ENCODE results near the gene RNF114.
"Not testable (repeated sequence)": the region's sequence is repeated elsewhere in the genome, so short reads cannot be mapped to it uniquely, and the experiment has no call there.

Gene RNF114

GRCh38 chr20:49928411-49929141, 7.6 kb upstream of the RNF114 start:
- peak; percentile 36 for DNase-seq

GRCh38 chr20:49929142-49929494, 7.1 kb upstream of the RNF114 start:
- no peak for DNase-seq

- DNase-seq: no peak
Observed at GRCh38 chr20:49935746-49936152, 448 bp upstream of the RNF114 start.

- DNase-seq: no peak
Observed at GRCh38 chr20:49937027-49937929, 1.1 kb downstream of the RNF114 start.

GRCh38 chr20:49938173-49939163, 2.3 kb downstream of the RNF114 start:
- DNase-seq: no peak

GRCh38 chr20:49941456-49941855, 5.3 kb downstream of the RNF114 start:
- no peak for DNase-seq

- no peak for DNase-seq
Observed at GRCh38 chr20:49942303-49942702, 6.1 kb downstream of the RNF114 start.

GRCh38 chr20:49942942-49943341, 6.7 kb downstream of the RNF114 start:
- DNase-seq: no peak

GRCh38 chr20:49945306-49945700, 9.1 kb downstream of the RNF114 start:
- no peak for DNase-seq

- no peak for DNase-seq
Observed at GRCh38 chr20:49945701-49946477, 9.7 kb downstream of the RNF114 start.

GRCh38 chr20:49948178-49948577, 12.0 kb downstream of the RNF114 start:
- DNase-seq: no peak

- DNase-seq: no peak
Observed at GRCh38 chr20:49948809-49949507, 12.8 kb downstream of the RNF114 start.

- no peak for DNase-seq
Observed at GRCh38 chr20:49951151-49951550, 15.0 kb downstream of the RNF114 start.

- no peak for DNase-seq
Observed at GRCh38 chr20:49955167-49955566, 19.0 kb downstream of the RNF114 start.

GRCh38 chr20:49955830-49956396, 19.7 kb downstream of the RNF114 start:
- DNase-seq: not testable (repeated sequence)

- DNase-seq: no peak
Observed at GRCh38 chr20:49956689-49957088, 20.5 kb downstream of the RNF114 start.

- not testable (repeated sequence) for DNase-seq
Observed at GRCh38 chr20:49957089-49957938, 21.1 kb downstream of the RNF114 start.

- no peak for DNase-seq
Observed at GRCh38 chr20:49961413-49961812, 25.2 kb downstream of the RNF114 start.

- DNase-seq: peak; percentile 14
Observed at GRCh38 chr20:49964964-49965780, 29.0 kb downstream of the RNF114 start.

Data from SHP77 treated with DMSO at 0.1 percent for 48 hours (cell line).